CD4-positive, alpha-beta T cell treated with Interleukin-1 beta for 1 hour (primary cell): Measurements from ENCODE around the gene KAT2B.
A peak's percentile ranks its signal among the peaks of the same experiment; 100 is the strongest.

Source experiments
- DNase-seq, 2 donors: peaks; one replicate each; pipeline ENCODE4 v3.0.0-alpha.2; 2020 to 2022

The KAT2B gene

GRCh38 chr3:20101041-20101440 lies 60.8 kb downstream of the KAT2B start:
- no peak for DNase-seq

GRCh38 chr3:20103731-20104130 lies 63.5 kb downstream of the KAT2B start:
- DNase-seq, result no peak

- DNase-seq, result peak; percentile 27 to 71
Observed at GRCh38 chr3:20104167-20104661, 64.0 kb downstream of the KAT2B start.

GRCh38 chr3:20105513-20106280 lies 65.5 kb downstream of the KAT2B start:
- no peak for DNase-seq

GRCh38 chr3:20107722-20108121 lies 67.5 kb downstream of the KAT2B start:
- DNase-seq, result no peak

GRCh38 chr3:20108869-20109268 lies 68.6 kb downstream of the KAT2B start:
- DNase-seq, result no peak

GRCh38 chr3:20110826-20111225 lies 70.6 kb downstream of the KAT2B start:
- DNase-seq, result no peak

- DNase-seq, result no peak
Observed at GRCh38 chr3:20111836-20112235, 71.6 kb downstream of the KAT2B start.

- no peak for DNase-seq
Observed at GRCh38 chr3:20121088-20121487, 80.8 kb downstream of the KAT2B start.

GRCh38 chr3:20123131-20123652 lies 82.9 kb downstream of the KAT2B start:
- DNase-seq, result no peak

GRCh38 chr3:20125289-20125688 lies 85.0 kb downstream of the KAT2B start:
- no peak for DNase-seq

- DNase-seq, result peak in 1 of 2 donors; percentile 45
Observed at GRCh38 chr3:20125897-20126296, 85.7 kb downstream of the KAT2B start.

GRCh38 chr3:20128358-20128757 lies 88.1 kb downstream of the KAT2B start:
- no peak for DNase-seq

GRCh38 chr3:20130106-20130505 lies 89.9 kb downstream of the KAT2B start:
- DNase-seq, result no peak

- no peak for DNase-seq
Observed at GRCh38 chr3:20136231-20136630, 96.0 kb downstream of the KAT2B start.

GRCh38 chr3:20137647-20138046 lies 97.4 kb downstream of the KAT2B start:
- DNase-seq, result no peak

GRCh38 chr3:20140881-20141280 lies 100.6 kb downstream of the KAT2B start:
- no peak for DNase-seq

GRCh38 chr3:20141316-20141715 lies 101.1 kb downstream of the KAT2B start:
- DNase-seq, result no peak

- DNase-seq, result no peak
Observed at GRCh38 chr3:20141851-20142250, 101.6 kb downstream of the KAT2B start.

- no peak for DNase-seq
Observed at GRCh38 chr3:20142517-20142916, 102.3 kb downstream of the KAT2B start.

- no peak for DNase-seq
Observed at GRCh38 chr3:20143519-20143918, 103.3 kb downstream of the KAT2B start.

GRCh38 chr3:20145874-20146273 lies 105.6 kb downstream of the KAT2B start:
- no peak for DNase-seq

GRCh38 chr3:20146301-20146700 lies 106.1 kb downstream of the KAT2B start:
- no peak for DNase-seq

- DNase-seq, result no peak
Observed at GRCh38 chr3:20147361-20147760, 107.1 kb downstream of the KAT2B start.

GRCh38 chr3:20148466-20148865 lies 108.2 kb downstream of the KAT2B start:
- DNase-seq, result no peak
